ENCODE data around the gene SNAP29.

- TF ChIP-seq CTCF (IDR thresholded peaks at IDR 0.05; ENCODE audit: low read length): no peak
- no peak for TF ChIP-seq EZH2 (IDR thresholded peaks at IDR 0.05; ENCODE audit: borderline replicate concordance, low read length)
Observed at GRCh38 chr22:20918663-20919218, 59.9 kb downstream of the SNAP29 start.

Measured in OCI-LY1 (cell line).